DMS 273 (cell line): ENCODE data around the gene TEX30.

Experiments used
- DNase-seq: peaks from one replicate; lab custom pipeline; 2025; ENCODE audit not compliant: unreplicated experiment; lab: John Stamatoyannopoulos, UW

Gene TEX30

GRCh38 chr13:102718746-102719145 is 54.8 kb downstream of the TEX30 start:
- DNase-seq = no peak
